ENCODE measurements around the gene SORCS2.

GRCh38 chr4:7521666-7522065 lies 329.3 kb downstream of the SORCS2 start:
- no peak for TF ChIP-seq CTCF (IDR thresholded peaks at IDR 0.05)
- TF ChIP-seq POLR2A (IDR thresholded peaks at IDR 0.05), result no peak

Data from Peyer's patch (tissue), 4 donors.